ENCODE measurements around the gene VPS45.

VPS45 gene

DNA sequence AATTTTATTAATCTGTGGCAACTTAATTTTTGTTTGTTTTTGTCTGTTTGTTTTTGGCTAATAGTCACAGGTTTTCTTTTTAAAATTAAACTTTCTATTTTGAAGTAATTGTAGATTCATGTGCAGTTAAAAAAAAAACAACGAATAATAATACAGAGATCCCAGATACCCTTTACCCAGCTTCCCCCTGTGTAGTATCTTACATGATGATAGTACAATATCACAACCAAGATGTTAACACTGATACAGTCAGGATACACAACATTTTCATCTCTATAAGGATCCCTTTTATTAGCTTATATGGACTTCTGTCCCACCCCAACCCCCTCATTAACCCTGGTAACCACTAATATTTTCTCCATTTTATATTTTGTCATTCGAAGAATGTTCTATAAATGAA lies 5.9 kb downstream of the VPS45 start:
- DNase-seq (ENCODE audit: low spot score) = no peak

DNA sequence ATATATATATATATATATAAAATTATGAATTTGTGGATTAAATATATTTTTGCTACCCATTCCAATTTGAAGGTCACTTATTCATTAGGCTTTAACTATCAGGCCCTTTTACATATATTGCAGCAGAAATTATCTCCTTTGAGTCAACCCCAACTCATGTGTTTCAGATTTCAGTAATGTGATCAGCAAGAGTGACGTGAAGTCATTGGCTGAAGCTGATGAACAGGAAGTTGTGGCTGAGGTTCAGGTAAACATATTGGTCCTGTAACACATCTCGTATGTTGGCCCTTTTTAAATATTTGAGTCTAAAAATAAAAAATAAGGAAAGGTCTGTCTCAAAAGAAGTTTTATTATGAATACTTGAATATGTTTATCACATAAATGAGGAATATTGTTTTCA lies 8.5 kb downstream of the VPS45 start:
- DNase-seq (ENCODE audit: low spot score) = no peak

DNA sequence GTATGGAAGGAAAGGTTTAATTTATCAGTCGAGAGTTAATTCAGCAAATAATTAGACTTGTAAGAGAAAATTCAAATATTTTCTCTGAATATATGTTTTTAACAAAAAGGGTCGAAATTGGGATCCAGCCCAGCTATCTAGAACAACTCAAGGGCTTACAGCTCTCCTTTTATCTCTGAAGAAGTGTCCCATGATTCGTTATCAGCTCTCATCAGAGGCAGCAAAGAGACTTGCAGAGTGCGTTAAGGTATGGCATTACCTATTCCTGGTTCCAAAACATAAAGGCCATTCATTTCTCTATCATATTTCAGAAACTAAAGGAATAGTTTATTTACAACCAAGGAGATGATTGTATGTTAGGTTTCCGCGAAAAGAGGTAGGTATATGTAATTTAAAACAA lies 9.4 kb downstream of the VPS45 start:
- no peak for DNase-seq (ENCODE audit: low spot score)

DNA sequence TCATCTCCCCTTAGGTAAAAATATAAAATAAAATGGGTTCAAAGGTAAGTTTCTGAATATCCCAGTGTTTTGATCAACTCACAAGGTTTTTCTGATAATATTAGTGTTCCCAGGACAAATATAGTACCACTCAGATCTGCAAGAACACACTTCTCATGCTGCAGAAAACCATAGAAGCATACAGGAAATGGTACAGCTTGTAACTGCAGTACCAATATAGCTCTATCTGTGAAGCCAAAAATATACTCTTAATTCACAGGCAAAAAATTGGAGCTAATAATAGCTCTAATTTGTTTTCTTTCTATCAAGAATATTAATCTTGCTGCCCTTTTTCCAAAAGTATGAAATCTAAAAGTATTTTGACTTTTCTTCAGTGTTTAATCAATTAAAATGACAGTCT lies 13.2 kb downstream of the VPS45 start:
- DNase-seq (ENCODE audit: low spot score) = no peak

DNA sequence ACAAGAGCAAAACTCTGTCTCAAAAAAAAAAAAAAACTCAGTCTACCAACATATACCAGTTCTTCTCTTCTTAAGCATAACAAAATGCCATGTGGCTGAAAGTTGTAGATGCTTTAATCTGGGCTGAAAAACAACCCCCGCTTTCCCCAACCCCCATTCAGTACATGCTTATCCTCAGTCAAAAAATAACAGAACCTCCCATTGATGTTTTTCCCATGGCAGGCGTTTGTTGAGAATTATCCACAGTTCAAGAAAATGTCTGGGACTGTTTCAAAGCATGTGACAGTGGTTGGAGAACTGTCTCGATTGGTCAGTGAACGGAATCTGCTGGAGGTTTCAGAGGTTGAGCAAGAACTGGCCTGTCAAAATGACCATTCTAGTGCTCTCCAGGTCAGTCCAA lies 14.9 kb downstream of the VPS45 start:
- no peak for DNase-seq (ENCODE audit: low spot score)

DNA sequence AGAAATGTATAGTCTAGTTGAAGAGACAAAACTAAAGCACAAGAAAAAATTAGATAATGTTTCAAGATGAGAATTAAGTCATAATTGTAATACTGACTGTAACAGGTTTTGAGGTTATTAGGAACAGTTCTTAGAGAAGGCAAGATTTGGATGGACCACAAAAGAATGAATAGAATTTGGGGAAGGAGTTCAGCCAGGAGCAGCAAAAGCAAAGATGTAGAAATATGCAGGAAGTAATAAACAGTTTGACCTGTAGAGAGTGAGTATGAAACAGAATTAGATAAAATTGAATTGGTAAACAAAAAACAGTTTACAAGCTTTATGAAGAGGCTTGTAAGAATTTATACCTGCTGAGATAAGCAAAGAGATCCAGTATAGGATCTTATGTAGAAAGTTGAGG lies 16.3 kb downstream of the VPS45 start:
- no peak for DNase-seq (ENCODE audit: low spot score)

DNA sequence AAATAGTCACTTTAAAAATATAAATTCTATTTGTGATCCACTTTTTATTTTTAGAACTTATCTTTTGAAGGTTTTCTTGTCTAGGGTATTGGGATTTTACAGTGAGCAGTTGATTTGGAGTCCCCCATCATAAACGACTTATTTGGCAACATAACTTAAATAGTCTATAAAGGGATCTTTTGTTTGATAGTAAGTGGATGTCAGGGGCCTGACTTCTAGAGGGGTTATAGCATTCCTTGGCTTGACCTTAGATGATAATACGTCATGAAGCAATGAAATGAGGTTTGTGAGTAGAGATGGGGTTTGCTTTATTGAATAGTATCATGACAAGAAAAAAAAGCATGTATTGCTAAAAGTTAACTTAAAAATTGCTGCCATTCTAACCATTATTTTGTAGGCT lies 17.8 kb downstream of the VPS45 start:
- no peak for DNase-seq (ENCODE audit: low spot score)

DNA sequence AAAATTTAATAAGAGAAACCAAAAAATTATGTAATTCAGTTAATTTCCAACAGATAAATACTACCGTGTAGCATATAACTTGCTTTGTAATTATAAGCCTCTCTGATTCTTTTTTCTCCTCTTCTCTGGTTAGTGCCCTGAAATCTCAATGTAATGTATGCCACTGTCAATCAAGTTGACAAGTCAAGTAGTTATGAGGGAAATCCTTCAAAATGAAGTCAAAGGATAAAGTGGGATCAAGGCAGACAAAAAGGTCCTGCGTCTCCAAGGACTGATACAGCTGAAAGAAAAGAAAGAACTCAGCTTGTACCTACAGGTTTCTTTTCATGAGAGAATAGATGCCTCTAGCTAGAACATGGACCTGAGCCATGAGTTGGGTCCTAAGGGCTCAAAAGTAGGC lies 19.8 kb downstream of the VPS45 start:
- no peak for DNase-seq (ENCODE audit: low spot score)

DNA sequence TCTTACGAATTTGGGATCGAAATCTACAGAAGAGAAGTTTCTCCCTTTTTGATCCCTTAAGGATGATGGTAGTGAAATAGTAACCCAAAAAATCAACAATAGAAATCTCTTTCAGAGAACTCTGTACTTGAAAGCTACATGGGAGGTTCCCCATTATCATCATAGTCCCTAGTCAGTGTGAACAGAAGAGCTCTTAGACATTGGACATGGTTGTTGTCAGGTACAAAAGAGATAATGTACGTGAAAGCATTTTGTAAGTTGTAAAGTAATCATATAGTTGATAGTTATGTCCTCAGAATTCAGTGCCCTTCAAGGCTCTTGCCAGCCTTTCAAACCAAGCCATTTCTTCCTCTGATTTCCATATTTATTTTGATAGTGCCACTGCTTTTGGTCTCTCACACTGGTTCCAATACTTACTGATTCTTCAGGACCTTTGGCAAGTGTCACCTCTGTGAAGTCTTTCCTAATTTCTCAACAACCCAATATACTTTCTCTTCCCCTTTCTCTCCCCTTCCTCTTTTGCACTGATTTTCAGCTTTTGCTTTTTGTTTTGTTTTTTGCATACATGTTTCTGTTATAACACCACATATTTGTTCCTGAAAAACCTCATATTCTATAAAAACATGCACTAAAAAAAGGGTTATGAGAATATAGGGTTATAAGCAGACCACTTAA lies 22.4 kb downstream of the VPS45 start:
- no peak for DNase-seq (ENCODE audit: low spot score)

DNA sequence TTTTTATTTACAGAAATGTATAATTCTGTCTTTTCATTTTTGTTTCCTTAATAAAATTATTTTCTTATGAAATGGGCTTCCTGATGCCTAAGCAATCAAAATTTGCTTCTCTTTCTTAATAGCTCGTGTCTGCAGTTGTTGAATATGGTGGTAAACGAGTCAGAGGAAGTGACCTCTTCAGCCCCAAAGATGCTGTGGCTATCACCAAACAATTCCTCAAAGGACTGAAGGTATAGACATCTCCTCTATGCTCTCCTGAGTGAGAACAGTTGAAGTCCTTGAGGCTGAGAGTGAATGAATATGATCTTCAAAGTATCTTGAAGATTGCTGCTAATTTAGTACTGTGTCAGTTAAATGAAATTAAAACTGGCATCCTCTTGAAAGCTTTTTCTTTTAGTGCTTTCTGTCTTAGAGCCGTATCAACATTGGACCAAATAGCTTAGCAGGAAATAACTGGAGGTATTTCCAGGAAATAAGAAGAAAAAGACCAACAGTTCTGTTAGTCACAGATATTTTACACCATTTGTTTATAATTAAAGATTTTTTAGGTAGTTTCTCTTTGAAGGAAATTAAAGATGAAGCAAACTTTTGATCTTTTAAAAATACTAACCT lies 24.7 kb downstream of the VPS45 start:
- DNase-seq (ENCODE audit: low spot score) = no peak

DNA sequence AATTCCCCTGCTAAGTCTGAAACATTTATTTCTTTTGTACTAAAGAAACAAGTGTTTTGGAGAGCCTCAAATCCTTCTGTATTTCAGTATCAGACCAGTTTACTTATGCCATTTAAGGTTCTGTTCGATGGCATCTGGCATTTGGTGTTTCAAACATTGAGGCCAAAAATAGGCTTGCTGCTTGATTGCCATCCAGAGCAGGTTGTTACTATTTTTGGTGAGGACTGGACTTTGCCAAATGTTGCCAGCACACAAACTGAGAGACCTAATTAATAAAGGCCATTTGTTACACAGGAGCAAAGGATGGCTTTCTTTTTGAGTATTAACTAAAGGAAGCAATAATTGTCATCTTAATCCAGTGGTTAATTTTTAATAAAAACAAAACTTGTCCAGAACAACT lies 26.2 kb downstream of the VPS45 start:
- DNase-seq (ENCODE audit: low spot score) = no peak

DNA sequence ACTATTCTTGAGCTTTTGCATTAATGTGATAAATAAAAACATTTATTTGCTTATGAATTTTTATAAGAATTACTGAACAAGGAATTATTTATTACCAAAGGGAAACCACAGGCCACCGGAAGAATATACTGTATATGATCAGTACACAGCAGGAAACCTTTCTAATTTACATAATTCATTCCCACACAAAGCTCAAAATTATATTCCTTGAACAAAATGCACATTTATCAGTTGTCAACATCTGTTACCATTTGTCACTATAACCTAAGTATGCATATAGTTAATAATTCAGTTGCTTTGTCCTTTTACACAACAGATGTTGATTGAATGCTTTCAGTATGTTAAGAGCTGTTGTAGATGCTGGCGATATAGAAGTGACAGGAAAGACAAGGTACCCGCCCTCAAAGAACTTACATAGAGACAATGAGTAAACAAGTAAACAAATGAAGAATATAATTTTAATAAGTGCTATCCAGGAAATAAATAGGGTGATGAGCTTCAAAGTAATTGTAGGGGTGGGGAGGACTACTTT lies 27.2 kb downstream of the VPS45 start:
- DNase-seq (ENCODE audit: low spot score) = no peak

DNA sequence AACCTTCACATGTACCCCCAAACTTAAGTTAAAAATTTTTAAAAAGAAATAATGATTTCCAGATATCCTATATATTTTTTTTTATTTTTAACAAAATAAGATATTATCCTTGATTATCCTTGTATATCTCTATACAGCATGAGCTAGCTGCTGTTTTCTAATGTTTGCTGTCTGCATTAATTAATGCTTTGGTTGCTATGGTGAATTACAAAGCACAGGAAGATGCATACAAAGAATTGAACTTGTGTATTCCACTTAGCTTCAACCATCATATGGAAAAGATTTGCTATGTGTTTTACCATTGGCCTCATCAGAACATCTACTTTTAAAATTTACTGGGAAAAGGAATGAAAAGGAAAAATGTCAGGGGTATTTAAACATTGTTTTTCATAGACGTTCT lies 35.4 kb downstream of the VPS45 start:
- DNase-seq (ENCODE audit: low spot score) = no peak

DNA sequence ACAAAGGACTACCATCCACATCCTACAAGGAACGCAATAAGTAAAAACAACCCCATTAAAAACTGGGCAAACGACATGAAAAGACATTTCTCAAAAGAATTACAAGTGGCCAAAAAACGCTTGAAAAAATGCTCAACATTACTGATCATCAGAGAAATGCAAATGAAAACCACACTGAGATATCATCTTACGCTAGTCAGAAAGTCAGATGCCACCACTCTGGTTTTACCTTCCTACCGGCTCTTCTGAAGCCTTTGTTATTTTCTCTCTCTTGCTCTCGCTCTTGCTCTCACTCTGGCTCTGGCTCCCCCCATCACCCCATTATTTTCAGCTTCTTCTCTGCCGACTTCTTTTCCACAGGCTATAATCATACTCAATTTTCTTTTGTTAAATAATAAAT lies 38.8 kb downstream of the VPS45 start:
- no peak for DNase-seq (ENCODE audit: low spot score)

DNA sequence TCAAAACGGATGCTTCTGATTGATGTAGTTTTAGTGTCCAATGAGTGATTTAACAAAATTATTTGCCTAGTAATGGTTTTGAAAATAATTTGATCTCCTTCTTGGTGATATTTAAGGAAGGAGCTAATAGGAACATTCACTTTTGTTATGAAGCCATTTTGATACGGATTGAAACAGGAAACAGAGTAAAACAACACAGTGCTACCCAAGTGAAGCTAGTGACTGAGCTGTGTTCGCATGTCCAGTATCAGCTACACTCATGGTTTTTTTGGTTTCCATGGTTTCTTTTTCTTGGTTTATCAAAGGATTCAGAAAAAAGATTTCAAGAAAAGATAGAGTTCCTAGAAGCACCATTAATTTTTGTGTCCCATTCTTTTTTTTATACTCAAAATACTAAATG lies 42.0 kb downstream of the VPS45 start:
- no peak for DNase-seq (ENCODE audit: low spot score)

DNA sequence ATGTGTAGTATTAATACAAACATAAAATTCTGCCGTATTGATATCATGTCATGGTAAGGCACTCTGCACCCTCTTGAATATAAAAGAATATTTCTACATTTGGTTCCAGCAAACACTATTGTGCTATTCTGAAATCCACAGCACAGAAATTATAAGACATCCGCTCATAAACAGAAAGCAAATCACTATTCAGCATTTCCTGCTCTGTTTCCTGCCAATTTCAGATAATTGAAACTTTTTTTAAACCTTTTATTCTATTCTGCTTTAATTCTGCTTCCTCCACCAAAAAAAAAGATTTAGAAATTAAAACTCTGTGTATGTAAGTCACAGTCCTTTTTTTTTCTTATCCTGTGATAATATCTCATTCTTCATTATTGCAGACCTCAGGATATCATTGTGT lies 42.5 kb downstream of the VPS45 start:
- no peak for DNase-seq (ENCODE audit: low spot score)

DNA sequence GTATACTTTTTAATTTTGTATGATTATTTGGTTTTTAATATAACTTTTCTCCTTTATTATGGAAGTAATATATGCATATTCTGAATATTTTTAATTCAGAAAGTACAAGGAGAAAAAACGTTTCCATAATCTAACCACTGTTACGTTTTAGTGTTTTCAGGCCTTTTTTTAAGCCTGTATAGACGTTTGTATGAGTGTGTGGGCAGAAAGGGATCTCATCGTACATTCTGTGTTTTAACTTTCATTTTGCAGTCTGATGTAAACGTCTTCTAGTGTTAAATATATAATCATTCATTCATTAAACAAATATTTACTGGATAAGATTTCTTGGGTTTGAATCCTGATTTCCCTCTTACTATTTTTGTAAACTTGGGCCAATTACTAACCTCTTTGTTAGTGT lies 44.1 kb downstream of the VPS45 start:
- DNase-seq (ENCODE audit: low spot score) = no peak

DNA sequence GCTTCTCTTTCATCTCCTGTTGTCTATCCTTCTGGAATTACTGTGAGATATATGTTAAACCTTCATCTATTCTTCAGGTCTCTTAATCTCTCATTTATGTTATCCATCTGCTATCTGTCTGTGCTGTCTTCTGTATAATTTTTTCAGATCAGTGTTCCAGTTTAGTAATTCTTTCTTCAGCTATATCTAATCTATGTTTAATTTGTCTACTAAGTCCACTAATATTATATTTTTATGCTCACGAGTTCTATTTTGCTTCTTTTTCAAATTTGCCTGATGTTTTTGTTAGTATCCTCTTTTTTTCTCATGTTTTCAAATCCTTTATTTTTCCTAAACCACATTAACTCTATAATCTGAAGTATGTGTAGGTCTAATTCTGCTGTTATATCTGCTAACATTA lies 47.5 kb downstream of the VPS45 start:
- DNase-seq (ENCODE audit: low spot score) = no peak

DNA sequence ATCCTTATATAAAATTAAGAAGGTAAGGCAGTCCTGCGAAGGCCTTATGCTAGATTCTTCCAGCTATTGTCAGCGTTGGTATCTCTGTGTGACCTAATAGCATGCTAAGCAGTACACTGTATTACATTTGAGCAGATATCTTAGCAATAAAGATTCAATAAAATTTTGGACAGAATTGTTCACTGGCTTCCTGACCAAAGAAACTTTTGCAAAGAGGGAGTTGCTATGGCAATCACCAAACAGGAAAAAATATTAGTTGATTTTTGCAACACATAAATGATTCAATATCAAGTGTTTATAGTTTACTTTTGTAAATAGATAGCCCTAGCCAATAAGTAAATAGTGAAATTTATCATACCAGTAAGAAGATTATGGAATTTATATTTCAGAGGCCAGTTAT lies 51.1 kb downstream of the VPS45 start:
- DNase-seq (ENCODE audit: low spot score) = no peak

DNA sequence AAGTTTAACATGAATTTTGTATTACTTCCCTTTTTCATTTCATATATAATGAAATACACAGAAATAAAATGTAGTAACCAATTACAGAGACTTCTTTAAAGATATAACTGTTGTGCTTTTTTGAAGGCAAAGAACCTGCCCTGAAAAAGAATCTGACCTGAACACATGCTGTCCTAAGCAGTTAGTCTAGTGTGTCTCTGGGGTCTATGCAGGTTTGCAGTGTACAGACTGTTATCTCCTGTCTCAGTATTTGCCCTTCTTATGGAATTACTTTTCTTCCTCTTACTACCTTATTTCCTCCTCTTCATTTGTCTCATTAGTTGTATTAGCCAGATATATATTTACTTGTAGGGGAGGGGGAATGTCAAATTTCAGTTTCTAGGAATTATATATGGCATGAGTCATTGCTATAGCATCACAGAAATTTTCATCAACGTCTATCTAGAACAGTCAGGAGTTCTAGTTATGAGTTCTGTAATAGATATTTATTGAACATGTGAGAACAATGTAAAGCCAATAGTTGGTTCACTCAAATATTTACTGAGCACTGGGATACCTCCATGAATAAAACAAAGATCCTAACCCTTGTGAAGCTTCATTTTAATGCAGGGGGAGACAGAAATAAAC lies 53.8 kb downstream of the VPS45 start:
- DNase-seq (ENCODE audit: low spot score) = no peak

DNA sequence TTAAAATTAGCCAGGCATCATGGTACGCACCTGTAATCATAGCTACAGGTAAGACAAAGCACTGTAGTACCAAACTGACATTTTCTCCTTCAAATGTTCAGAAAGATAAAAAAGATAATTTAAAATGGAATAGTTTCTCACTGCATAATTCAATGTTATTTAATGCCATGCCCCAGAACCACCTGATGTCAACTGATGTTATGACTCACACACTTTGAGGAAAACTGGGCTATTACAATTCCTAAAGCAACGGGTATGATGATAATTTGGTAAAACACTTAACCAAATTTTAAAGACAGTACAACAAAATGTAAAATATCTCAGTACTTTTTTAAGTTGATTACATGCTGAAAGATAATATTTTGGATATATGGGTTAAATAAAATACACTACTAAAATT lies 59.2 kb downstream of the VPS45 start:
- DNase-seq (ENCODE audit: low spot score) = no peak

DNA sequence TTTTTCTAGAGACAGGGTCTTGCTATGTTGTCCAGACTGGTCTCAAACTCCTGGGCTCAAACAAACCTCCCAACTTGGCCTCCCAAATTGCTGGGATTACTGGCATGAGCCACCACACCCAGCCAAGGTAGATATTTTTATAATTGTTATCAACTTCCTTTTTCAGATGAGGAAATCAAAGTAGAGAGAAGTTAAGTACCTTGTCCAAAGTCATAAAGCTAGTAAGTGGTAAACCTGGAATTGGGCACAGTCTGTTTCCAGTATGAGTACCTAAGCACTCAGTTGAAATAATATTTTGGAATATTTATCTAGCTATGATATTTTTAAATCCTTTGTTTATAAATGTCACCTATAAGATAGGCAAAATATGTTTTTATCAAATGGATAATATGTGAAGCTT lies 59.9 kb downstream of the VPS45 start:
- DNase-seq (ENCODE audit: low spot score) = no peak

DNA sequence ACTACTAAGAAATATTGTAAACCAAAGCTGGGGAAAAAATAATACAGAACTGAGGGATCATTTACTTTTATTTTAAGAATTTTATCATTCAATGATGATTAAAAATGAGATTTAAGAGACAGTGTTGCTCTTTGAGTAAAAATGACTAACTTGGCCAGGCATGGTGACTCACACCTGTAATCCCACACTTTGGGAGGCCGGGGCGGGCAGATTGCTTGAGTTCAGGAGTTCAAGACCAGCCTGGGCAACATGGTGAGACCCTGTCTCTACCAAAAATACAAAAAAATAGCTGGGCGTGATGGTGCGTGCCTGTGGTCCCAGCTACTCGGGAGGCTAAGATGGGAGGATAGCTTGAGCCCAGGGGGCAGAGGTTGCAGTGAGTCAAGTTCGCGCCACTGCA lies 60.3 kb downstream of the VPS45 start:
- no peak for DNase-seq (ENCODE audit: low spot score)

DNA sequence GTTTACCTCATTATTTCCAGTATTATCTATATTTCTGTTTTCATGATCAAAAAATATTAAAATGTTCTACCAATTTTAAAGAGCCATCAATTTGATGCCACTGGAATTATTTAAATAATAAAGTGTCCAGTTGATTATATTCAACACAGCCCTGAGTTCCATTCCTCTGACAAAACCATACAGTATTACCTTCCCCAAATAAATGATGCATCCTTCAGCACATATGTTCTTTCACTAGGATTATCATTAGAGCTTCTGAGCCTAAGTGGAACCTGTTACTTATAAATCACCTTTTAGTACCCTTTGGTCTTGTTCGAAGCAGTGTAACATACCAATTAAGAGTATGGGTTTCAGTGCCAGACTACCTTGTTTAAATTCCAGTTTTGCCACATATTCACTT lies 64.8 kb downstream of the VPS45 start:
- no peak for DNase-seq (ENCODE audit: low spot score)
